Measurements from ENCODE around the gene AHCYL1.

AHCYL1 gene

DNA sequence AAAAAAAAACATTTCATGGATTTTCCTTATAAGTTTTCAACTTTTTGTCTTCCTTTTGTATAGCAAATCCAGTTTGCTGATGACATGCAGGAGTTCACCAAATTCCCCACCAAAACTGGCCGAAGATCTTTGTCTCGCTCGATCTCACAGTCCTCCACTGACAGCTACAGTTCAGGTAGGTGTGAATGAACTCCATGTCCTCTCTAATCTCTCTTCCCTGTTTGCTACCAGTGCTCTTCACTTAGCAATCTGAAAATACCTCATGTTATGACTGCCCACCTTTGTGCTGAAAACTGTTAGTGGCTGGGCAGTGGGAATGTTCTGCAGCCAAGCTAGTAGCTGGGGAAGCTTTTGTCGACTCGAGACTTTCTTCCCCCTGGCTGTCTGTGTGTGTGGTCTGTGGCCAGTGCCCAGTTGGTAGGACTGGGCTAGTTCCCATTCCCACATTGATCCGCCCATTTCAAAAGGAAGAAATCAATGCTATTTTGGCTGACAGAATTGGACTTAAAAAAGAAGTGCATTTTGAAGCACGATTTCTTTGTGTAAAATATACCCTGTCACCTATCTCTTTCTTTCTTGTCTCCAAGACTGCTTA lies 24.5 kb downstream of the AHCYL1 start:
- TF ChIP-seq, protein P1, sequence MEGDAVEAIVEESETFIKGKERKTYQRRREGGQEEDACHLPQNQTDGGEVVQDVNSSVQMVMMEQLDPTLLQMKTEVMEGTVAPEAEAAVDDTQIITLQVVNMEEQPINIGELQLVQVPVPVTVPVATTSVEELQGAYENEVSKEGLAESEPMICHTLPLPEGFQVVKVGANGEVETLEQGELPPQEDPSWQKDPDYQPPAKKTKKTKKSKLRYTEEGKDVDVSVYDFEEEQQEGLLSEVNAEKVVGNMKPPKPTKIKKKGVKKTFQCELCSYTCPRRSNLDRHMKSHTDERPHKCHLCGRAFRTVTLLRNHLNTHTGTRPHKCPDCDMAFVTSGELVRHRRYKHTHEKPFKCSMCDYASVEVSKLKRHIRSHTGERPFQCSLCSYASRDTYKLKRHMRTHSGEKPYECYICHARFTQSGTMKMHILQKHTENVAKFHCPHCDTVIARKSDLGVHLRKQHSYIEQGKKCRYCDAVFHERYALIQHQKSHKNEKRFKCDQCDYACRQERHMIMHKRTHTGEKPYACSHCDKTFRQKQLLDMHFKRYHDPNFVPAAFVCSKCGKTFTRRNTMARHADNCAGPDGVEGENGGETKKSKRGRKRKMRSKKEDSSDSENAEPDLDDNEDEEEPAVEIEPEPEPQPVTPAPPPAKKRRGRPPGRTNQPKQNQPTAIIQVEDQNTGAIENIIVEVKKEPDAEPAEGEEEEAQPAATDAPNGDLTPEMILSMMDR (IDR thresholded peaks at IDR 0.05; ENCODE audit: low read depth, low read length, missing control alignments) = no peak
- no peak overlapping the region for H3K4me3 ChIP-seq (ENCODE audit: low read depth, low read length)
- no peak for DNase-seq (ENCODE audit: low read depth)
- in situ Hi-C loops (cut with HindIII; ENCODE audit: low sequenced_read_pairs) = loop anchor here (10.0 to 25.0 kb wide), 2 partner anchors 222 to 364 kb away; no protein-coding TSS in a partner anchor

DNA sequence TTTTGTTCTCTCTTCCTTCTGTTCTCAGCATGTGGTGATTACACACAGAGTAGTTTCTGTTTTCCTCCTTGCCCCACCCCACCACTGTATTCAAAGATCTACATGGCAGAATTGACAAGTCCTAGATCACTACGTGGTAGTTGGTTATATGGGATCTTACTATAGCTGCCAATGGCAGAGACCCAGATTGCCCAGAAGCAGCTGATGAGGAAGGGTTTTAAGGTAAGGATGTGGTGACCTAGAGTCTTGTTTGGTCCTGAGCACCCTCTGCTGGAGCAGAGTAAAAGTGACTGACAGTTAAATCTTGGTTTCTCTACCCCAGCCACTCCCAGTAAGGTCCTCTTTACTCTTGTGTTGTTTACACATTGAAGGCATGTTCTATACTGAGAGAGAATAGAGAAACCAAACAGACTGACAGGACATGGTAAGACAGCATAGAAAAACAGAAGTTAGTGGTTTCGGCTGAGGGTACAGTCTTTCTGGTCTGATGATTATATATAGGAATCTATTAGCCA lies 27.0 kb downstream of the AHCYL1 start:
- in situ Hi-C loops (cut with HindIII; ENCODE audit: low sequenced_read_pairs) = loop anchor here (25.0 kb wide), 1 partner anchor 224 kb away; no protein-coding TSS in a partner anchor
- peak; percentile 48 for DNase-seq (ENCODE audit: low read depth)
- no peak overlapping the region for H3K4me3 ChIP-seq (ENCODE audit: low read depth, low read length)
- TF ChIP-seq, protein P1 (IDR thresholded peaks at IDR 0.05; ENCODE audit: low read depth, low read length, missing control alignments) = peak; percentile 68

- no peak for DNase-seq (ENCODE audit: low read depth)
- H3K4me3 ChIP-seq (ENCODE audit: low read depth, low read length) = no peak overlapping the region
- TF ChIP-seq, protein P1 (IDR thresholded peaks at IDR 0.05; ENCODE audit: low read depth, low read length, missing control alignments) = no peak
- in situ Hi-C loops (cut with HindIII; ENCODE audit: low sequenced_read_pairs) = loop anchor here (25.0 kb wide), 1 partner anchor 225 kb away; no protein-coding TSS in a partner anchor
These were observed 27.7 kb downstream of the AHCYL1 start for GRCh38 chr1:110012100-110012780.

- in situ Hi-C loops (cut with HindIII; ENCODE audit: low sequenced_read_pairs) = loop anchor here (25.0 kb wide), 1 partner anchor 230 kb away; no protein-coding TSS in a partner anchor
- TF ChIP-seq, protein P1 (IDR thresholded peaks at IDR 0.05; ENCODE audit: low read depth, low read length, missing control alignments) = no peak
- no peak for DNase-seq (ENCODE audit: low read depth)
- no peak overlapping the region for H3K4me3 ChIP-seq (ENCODE audit: low read depth, low read length)
These were observed 33.2 kb downstream of the AHCYL1 start for GRCh38 chr1:110017792-110018191.

DNA sequence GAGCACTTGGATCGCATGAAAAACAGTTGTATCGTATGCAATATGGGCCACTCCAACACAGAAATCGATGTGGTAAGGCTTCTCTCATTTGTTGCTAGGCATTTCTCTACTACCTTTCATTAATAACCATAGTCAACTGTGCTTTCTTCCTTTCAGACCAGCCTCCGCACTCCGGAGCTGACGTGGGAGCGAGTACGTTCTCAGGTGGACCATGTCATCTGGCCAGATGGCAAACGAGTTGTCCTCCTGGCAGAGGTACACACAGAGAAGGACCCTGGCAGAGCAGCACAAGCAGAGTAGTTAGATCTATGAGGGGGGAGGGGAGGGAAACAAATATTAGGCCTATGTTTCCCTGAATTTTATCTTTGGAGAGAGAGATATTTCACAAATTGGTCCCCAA lies 33.8 kb downstream of the AHCYL1 start:
- DNase-seq (ENCODE audit: low read depth) = no peak
- TF ChIP-seq, protein P1 (IDR thresholded peaks at IDR 0.05; ENCODE audit: low read depth, low read length, missing control alignments) = no peak
- no peak overlapping the region for H3K4me3 ChIP-seq (ENCODE audit: low read depth, low read length)
- in situ Hi-C loops (cut with HindIII; ENCODE audit: low sequenced_read_pairs) = loop anchor here (25.0 kb wide), 1 partner anchor 231 kb away; no protein-coding TSS in a partner anchor

DNA sequence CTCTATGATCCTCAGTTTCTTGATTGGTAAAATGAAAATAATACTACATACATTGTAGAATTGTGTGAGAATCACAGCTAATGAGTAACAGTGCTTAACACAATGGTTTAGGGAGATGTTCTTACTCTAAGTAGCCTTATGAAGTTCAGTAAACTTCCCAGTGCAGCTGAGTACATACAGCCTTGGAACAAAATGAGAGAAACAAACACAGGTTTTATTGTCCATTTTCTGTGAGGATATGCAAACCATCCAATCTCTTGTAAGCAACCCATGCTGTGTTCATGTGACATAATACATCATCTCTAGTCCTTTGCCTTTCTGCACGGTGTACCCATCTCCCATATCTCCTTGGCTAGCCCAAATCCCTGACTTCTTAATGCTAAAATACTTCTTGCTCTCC lies 35.2 kb downstream of the AHCYL1 start:
- no peak for DNase-seq (ENCODE audit: low read depth)
- in situ Hi-C loops (cut with HindIII; ENCODE audit: low sequenced_read_pairs) = loop anchor here (25.0 kb wide), 1 partner anchor 232 kb away; no protein-coding TSS in a partner anchor
- TF ChIP-seq, protein P1 (IDR thresholded peaks at IDR 0.05; ENCODE audit: low read depth, low read length, missing control alignments) = no peak
- H3K4me3 ChIP-seq (ENCODE audit: low read depth, low read length) = no peak overlapping the region

Data from astrocyte of the cerebellum (primary cell).